Tibial nerve (tissue), 4 donors: Measurements from ENCODE around the gene IER3IP1. TPM values are rescaled to one million over a fixed set of nuclear protein-coding genes. Genes with fewer than 3 reads are reported as not detected.
"Not testable (repeated sequence)": the region's sequence is repeated elsewhere in the genome, so short reads cannot be mapped to it uniquely, and the experiment has no call there.

ENCODE experiments used
- DNase-seq, 2 donors: peaks; one replicate each; pipeline ENCODE4 v3.0.0-alpha.2; 2019; ENCODE audit warnings: low spot score in 2 of 2
- H3K27ac ChIP-seq, 4 donors: fragments of 200-600 bp; sonication (generic) in 3 of 4; one replicate each; pipeline ENCODE4 v1.5.1; 2017 to 2019; ENCODE audit warnings: mild to moderate bottlenecking in 1 of 4
- H3K27me3 ChIP-seq, 2 donors: fragments of 200-600 bp; sonication (generic) in 1 of 2; one replicate each; pipeline versions ENCODE4 v1.5.1 to v1.6.0; 2017 to 2019
- H3K36me3 ChIP-seq, 3 donors: fragments of 200-600 bp; sonication (generic); one replicate each; pipeline ENCODE4 v1.5.1; 2018 to 2019
- H3K4me1 ChIP-seq, 4 donors: fragments of 200-600 bp; sonication (generic) in 3 of 4; one replicate each; pipeline ENCODE4 v1.5.1; 2017 to 2019
- H3K4me3 ChIP-seq, 4 donors: fragments of 200-600 bp; sonication (generic) in 3 of 4; one replicate each; pipeline ENCODE4 v1.5.1; 2017 to 2019; ENCODE audit warnings: mild to moderate bottlenecking in 1 of 4, moderate library complexity in 1 of 4
- H3K9me3 ChIP-seq, 4 donors: fragments of 200-600 bp; sonication (generic) in 3 of 4; one replicate each; pipeline ENCODE4 v1.5.1; 2017 to 2019
- EP300 ChIP-seq, 2 donors: sonication (generic); formaldehyde crosslinking; IDR thresholded peaks; one replicate each; pipeline ENCODE4 v1.6.1; 2017; ENCODE audit warnings: antibody characterized with exemption in 2 of 2, mild to moderate bottlenecking in 1 of 2
- POLR2A ChIP-seq, 2 donors: fragments of 450-650 bp; IDR thresholded peaks; one replicate each; pipeline ENCODE4 v1.6.1; 2017; ENCODE audit warnings: antibody characterized with exemption in 2 of 2, mild to moderate bottlenecking in 2 of 2, moderate library complexity in 2 of 2
- WGBS, 2 donors: methylation state at CpG; one replicate each; pipeline ENCODE4 v1.1.5; 2018; 5-methylcytosine and 5-hydroxymethylcytosine counted together
- total RNA-seq, 4 donors: library from RNA; depleted of rRNA; stranded (reverse); fragments of >200 nt; gene quantifications; one replicate each; pipeline ENCODE4 v1.1.0, GENCODE V29; 2016
- TF ChIP-seq, protein P1 (sequence below), 5 experiments: fragments of 200-600 bp in 3 of 5; fragments of 450-650 bp in 2 of 5; sonication (generic) in 3 of 5; IDR thresholded peaks; one replicate each; pipeline ENCODE4 v1.5.1; 2016 to 2019; ENCODE audit warnings: antibody characterized with exemption in 5 of 5, mild to moderate bottlenecking in 3 of 5, moderate library complexity in 2 of 5

The IER3IP1 gene
- total RNA-seq, 4 donors from 2014 or later = 7.5 to 8.7 (median 8.0) TPM

DNA sequence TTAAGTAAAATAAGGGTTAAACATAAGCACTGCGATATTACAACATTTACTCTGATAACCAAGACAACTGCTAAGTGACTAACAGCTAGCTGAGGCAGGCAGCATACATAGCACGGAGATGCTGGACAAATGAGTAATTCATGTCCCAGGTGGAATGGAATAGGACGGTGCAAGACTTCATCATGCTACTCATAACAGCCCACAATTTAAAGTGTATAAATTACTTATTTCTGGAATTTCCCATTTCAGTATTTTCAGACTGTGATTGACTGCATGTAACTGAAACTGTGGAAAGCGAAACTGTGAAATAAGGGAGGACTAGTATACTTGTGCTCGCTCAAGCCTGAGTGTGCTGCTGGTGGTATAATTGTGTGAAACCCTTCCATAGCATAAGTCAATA, 12.9 kb downstream of the IER3IP1 start:
- peaks cover 0 to 26% (median 0%) of the 10 kb centered on the region in 4 donors for H3K4me1 ChIP-seq
- TF ChIP-seq EP300 (IDR thresholded peaks at IDR 0.05) = no peak
- TF ChIP-seq POLR2A (IDR thresholded peaks at IDR 0.05) = no peak
- TF ChIP-seq, protein P1, sequence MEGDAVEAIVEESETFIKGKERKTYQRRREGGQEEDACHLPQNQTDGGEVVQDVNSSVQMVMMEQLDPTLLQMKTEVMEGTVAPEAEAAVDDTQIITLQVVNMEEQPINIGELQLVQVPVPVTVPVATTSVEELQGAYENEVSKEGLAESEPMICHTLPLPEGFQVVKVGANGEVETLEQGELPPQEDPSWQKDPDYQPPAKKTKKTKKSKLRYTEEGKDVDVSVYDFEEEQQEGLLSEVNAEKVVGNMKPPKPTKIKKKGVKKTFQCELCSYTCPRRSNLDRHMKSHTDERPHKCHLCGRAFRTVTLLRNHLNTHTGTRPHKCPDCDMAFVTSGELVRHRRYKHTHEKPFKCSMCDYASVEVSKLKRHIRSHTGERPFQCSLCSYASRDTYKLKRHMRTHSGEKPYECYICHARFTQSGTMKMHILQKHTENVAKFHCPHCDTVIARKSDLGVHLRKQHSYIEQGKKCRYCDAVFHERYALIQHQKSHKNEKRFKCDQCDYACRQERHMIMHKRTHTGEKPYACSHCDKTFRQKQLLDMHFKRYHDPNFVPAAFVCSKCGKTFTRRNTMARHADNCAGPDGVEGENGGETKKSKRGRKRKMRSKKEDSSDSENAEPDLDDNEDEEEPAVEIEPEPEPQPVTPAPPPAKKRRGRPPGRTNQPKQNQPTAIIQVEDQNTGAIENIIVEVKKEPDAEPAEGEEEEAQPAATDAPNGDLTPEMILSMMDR (IDR thresholded peaks at IDR 0.05) = no peak
- H3K9me3 ChIP-seq = no peaks in the 10 kb centered on the region
- DNase-seq = no peak
- H3K27me3 ChIP-seq = no peaks in the 10 kb centered on the region
- no peak overlapping the region for H3K27ac ChIP-seq
- no peaks in the 10 kb centered on the region for H3K36me3 ChIP-seq
- H3K4me3 ChIP-seq = no peak overlapping the region
- WGBS, 2 donors = 73 to 78% methylated on average over 5 of the region's 5 CpGs

DNA sequence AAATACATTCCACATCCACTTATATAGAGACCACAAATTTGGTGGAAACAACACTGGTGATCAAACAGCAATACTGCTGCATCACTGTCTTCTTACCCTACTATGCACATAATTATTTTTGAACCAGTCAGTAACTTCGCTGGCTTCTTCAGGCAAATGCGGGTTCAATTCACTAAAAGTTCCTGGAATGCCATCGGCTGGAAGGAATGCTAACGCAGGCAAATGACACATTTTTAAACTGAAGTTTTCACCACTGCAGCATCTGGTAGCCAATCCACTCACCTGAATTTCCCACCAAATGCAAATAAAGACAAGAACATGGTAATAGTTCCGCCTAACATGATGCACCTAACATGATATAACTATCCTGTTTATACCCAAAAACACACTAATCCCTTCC, 15.9 kb downstream of the IER3IP1 start:
- Histone ChIP-seq H3K4me1 (peaks cover 0 to 18% (median 0%) of the 10 kb centered on the region in 4 donors), H3K27me3 (no peaks in the 10 kb centered on the region), H3K36me3 (peaks cover 0 to 7% (median 0%) of the 10 kb centered on the region in 3 donors), H3K27ac (no peak overlapping the region), H3K9me3 (no peaks in the 10 kb centered on the region), H3K4me3 (no peak overlapping the region)
- WGBS, 2 donors = 92 to 94% methylated on average over 5 of the region's 5 CpGs
- no peak for TF ChIP-seq EP300 (IDR thresholded peaks at IDR 0.05)
- TF ChIP-seq, protein P1 (IDR thresholded peaks at IDR 0.05) = no peak
- no peak for TF ChIP-seq POLR2A (IDR thresholded peaks at IDR 0.05)
- DNase-seq = no peak

DNA sequence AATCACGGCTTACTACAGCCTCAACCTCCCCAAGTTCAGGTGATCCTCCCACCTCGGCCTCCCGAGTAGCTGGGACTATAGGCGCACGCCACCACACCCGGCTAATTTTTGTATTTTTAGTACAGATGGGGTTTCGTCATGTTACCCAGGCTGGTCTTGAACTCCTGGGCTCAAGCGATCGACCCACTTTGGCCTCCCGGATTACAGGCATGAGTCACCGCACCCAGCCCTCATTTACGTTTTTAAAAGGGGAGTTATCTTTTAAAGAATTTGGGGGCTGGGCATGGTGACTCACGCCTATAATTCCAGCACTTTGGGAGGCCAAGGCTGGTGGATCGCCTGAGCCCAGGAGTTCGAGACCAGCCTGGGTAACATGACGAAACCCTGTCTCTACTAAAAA, 17.8 kb downstream of the IER3IP1 start:
- H3K4me1 ChIP-seq, H3K9me3 ChIP-seq, H3K4me3 ChIP-seq, DNase-seq, H3K27ac ChIP-seq, H3K27me3 ChIP-seq: not testable (repeated sequence)
- peaks cover 0 to 26% (median 0%) of the 10 kb centered on the region in 3 donors for H3K36me3 ChIP-seq
- 95 to 96% methylated on average over 16 of the region's 16 CpGs for WGBS, 2 donors

DNA sequence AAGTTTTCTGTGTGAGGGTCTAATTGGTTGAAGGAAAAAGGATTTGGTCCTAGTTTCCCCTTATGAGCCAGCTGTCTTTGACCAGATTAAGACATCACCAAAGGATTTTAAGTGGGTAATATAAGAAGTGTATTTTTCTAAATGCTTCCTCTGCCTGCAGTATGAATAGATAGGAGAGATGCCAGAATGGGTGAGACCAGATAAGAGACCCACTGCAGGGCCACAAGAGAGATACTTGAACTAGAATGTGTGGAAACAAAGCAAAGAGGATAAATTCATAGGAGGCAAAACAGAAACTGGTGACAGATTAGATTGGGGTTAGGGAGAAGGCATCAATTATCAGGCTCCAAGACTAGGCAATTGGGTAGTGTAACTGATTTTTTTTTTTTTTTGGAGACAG, 24.7 kb downstream of the IER3IP1 start:
- peaks cover 0 to 30% (median 3%) of the 10 kb centered on the region in 4 donors for H3K4me1 ChIP-seq
- H3K4me3 ChIP-seq = peak overlapping the region in 2 of 4 donors; percentile 72 to 75
- peak overlapping the region in 3 of 4 donors; percentile 83 to 93 (median 91) for H3K27ac ChIP-seq
- H3K9me3 ChIP-seq = no peaks in the 10 kb centered on the region
- peaks cover 0 to 30% (median 0%) of the 10 kb centered on the region in 3 donors for H3K36me3 ChIP-seq
- no peak for DNase-seq
- H3K27me3 ChIP-seq = no peaks in the 10 kb centered on the region
- TF ChIP-seq, protein P1 (IDR thresholded peaks at IDR 0.05) = no peak
- no peak for TF ChIP-seq POLR2A (IDR thresholded peaks at IDR 0.05)
- TF ChIP-seq EP300 (IDR thresholded peaks at IDR 0.05) = no peak

DNA sequence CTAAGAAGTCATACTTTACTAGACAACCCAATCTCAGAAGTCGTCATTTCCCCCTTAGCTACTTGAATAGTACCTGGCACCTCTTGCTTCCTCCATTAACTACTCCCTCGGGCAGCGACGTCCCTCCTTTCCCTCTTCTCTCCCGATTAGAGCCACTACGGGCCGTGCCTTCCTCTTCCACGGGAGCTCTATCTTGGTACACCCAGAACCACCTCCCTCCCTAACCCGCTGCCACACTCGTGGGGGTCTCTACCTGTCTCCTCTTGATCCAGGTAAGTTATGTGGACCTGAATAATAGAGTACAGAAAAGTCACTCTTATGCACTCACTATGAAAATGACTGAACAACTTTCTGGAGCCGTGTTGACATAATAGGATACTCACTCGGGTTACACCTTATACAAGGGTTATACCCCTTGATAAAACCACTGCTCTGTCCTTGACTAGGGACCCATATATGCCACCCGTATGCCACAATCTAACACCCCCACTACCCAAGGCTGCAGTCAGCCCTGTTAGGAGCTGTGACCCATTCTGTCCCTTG, 25.3 kb downstream of the IER3IP1 start:
- Histone ChIP-seq H3K4me1 (peaks cover 0 to 30% (median 3%) of the 10 kb centered on the region in 4 donors), H3K4me3 (peak overlapping the region; percentile 53 to 75 (median 71)), H3K27ac (peak overlapping the region; percentile 67 to 93 (median 87)), H3K27me3 (no peaks in the 10 kb centered on the region), H3K36me3 (peaks cover 0 to 29% (median 0%) of the 10 kb centered on the region in 3 donors), H3K9me3 (no peaks in the 10 kb centered on the region)
- 9 to 12% methylated on average over 13 of the region's 13 CpGs for WGBS, 2 donors
- TF ChIP-seq POLR2A (IDR thresholded peaks at IDR 0.05) (no peak), EP300 (IDR thresholded peaks at IDR 0.05) (no peak)
- TF ChIP-seq, protein P1 (IDR thresholded peaks at IDR 0.05) = no peak
- DNase-seq = no peak
